Upper lobe of right lung (tissue), 1 donor: Measurements from ENCODE around the gene PHF21B. TPM values are rescaled to one million over a fixed set of nuclear protein-coding genes. Genes with fewer than 3 reads are reported as not detected.
A peak's percentile ranks its signal among the peaks of the same experiment; 100 is the strongest.

Experiments
- ATAC-seq: fragments of 200-7000 bp; cut with Tn5 transposase; one replicate; pipeline ENCODE4 v1.9.1; 2020; ENCODE audit warnings: mild to moderate bottlenecking, moderate library complexity
- DNase-seq: peaks from one replicate; pipeline ENCODE4 v3.0.0-alpha.2; 2020
- H3K27ac ChIP-seq: fragments of 200-600 bp; one replicate; pipeline ENCODE4 v1.8.0; 2022
- H3K27me3 ChIP-seq: fragments of 200-600 bp; one replicate; pipeline ENCODE4 v1.8.0; 2022; ENCODE audit warnings: mild to moderate bottlenecking
- H3K36me3 ChIP-seq: fragments of 200-600 bp; one replicate; pipeline ENCODE4 v1.8.0; 2022
- H3K4me1 ChIP-seq: fragments of 200-600 bp; one replicate; pipeline ENCODE4 v1.8.0; 2022
- H3K4me3 ChIP-seq: fragments of 200-600 bp; one replicate; pipeline ENCODE4 v1.8.0; 2022; ENCODE audit warnings: mild to moderate bottlenecking
- H3K9me3 ChIP-seq: fragments of 200-600 bp; one replicate; pipeline ENCODE4 v1.8.0; 2022
- CTCF ChIP-seq: fragments of 200-600 bp; IDR thresholded peaks from one replicate; pipeline ENCODE4 v1.8.0; 2022; ENCODE audit warnings: antibody characterized with exemption
- intact Hi-C: fragments of 100-400 bp; cut with DNase I; formaldehyde crosslinking; loops from one replicate; pipeline ENCODE4 v1.11.0; 2022
- total RNA-seq: library from RNA; stranded (reverse); fragmentation: NEBNext Ultra II Directional; extraction: Animal tissue kit (Norgen Biotek cat#: 25700); gene quantifications from one replicate; pipeline ENCODE4 v1.2.1, GENCODE V29; 2021
- donor health status: DM: no; HTN: yes; CAD: no; lungs with severe emphysema.

PHF21B gene
- total RNA-seq, 1 donor from 2014 or later, result 0.12 TPM

DNA sequence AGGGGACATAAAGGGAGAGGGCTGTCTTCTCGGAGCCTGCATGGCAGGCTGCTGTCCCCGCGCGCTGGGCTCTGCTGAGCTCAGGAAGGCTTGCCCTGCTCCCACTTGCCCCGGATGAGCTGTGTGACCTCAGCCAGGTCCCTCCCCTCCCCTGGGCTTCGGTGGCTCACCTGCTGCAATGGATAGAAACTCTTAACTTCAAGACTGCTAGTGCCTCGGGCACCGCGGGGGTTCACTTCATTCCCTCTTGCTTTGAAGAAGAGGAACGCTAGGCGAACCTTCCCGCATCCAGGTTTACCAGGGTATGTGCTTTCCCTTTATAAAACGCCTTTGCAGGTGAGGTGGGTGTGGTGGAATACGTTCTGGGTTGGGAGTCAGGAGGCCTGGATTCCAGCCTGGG lies 115.0 kb downstream of the PHF21B start:
- Histone ChIP-seq H3K9me3 (no peaks in the 10 kb centered on the region), H3K36me3 (no peaks in the 10 kb centered on the region), H3K4me1 (no peaks in the 10 kb centered on the region), H3K4me3 (no peak overlapping the region), H3K27ac (no peak overlapping the region), H3K27me3 (peaks cover 5% of the 10 kb centered on the region)
- DNase-seq (no peak), ATAC-seq (no peak)
- intact Hi-C loops, result no loop called here
- no peak for TF ChIP-seq CTCF

- H3K4me3 ChIP-seq, result no peak overlapping the region
- H3K27me3 ChIP-seq, result peaks cover 5% of the 10 kb centered on the region
- H3K27ac ChIP-seq, result no peak overlapping the region
- no peaks in the 10 kb centered on the region for H3K9me3 ChIP-seq
- H3K36me3 ChIP-seq, result no peaks in the 10 kb centered on the region
- intact Hi-C loops, result no loop called here
- ATAC-seq, result no peak
- DNase-seq, result no peak
- TF ChIP-seq CTCF, result no peak
- no peaks in the 10 kb centered on the region for H3K4me1 ChIP-seq
Measured at GRCh38 chr22:44894321-44894720, 115.5 kb downstream of the PHF21B start.

DNA sequence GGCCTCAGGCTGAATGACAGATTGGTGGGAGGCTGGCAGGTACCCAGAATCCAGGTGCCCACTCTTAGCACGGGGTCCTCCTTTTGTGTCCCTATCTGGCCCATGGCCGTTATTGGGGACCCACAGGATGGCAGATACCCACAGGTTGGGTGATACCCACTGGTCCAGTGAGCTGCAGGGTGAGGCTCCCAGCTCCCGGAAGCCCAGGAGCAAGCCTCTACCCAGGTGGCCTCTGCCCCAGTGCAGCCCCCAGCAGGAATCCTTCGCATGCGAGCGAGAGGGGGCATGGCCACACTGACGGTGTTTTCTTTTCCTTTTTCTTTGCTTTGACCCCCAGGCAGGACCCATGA lies 116.1 kb downstream of the PHF21B start:
- H3K36me3 ChIP-seq, result no peaks in the 10 kb centered on the region
- no peaks in the 10 kb centered on the region for H3K4me1 ChIP-seq
- DNase-seq, result no peak
- no peak overlapping the region for H3K4me3 ChIP-seq
- no peaks in the 10 kb centered on the region for H3K9me3 ChIP-seq
- no peak for TF ChIP-seq CTCF
- H3K27me3 ChIP-seq, result peaks cover 5% of the 10 kb centered on the region
- no peak for ATAC-seq
- H3K27ac ChIP-seq, result no peak overlapping the region
- intact Hi-C loops, result no loop called here

- ATAC-seq, result no peak
- DNase-seq, result peak; percentile 57
- no peaks in the 10 kb centered on the region for H3K4me1 ChIP-seq
- H3K9me3 ChIP-seq, result no peaks in the 10 kb centered on the region
- no peaks in the 10 kb centered on the region for H3K36me3 ChIP-seq
- no peak overlapping the region for H3K27ac ChIP-seq
- peaks cover 5% of the 10 kb centered on the region for H3K27me3 ChIP-seq
- intact Hi-C loops, result no loop called here
- no peak for TF ChIP-seq CTCF
- H3K4me3 ChIP-seq, result no peak overlapping the region
Measured at GRCh38 chr22:44892803-44893730, 116.7 kb downstream of the PHF21B start.

GRCh38 chr22:44892243-44892642 lies 117.6 kb downstream of the PHF21B start:
- intact Hi-C loops, result no loop called here
- no peaks in the 10 kb centered on the region for H3K36me3 ChIP-seq
- H3K4me3 ChIP-seq, result no peak overlapping the region
- no peaks in the 10 kb centered on the region for H3K9me3 ChIP-seq
- ATAC-seq (no peak), DNase-seq (peak; percentile 49)
- TF ChIP-seq CTCF, result no peak
- no peak overlapping the region for H3K27ac ChIP-seq
- H3K27me3 ChIP-seq, result peaks cover 5% of the 10 kb centered on the region
- H3K4me1 ChIP-seq, result no peaks in the 10 kb centered on the region
